ENCODE measurements around the gene TRNAU1AP.
"Not testable (repeated sequence)": the region's sequence is repeated elsewhere in the genome, so short reads cannot be mapped to it uniquely, and the experiment has no call there.

TRNAU1AP gene

DNA sequence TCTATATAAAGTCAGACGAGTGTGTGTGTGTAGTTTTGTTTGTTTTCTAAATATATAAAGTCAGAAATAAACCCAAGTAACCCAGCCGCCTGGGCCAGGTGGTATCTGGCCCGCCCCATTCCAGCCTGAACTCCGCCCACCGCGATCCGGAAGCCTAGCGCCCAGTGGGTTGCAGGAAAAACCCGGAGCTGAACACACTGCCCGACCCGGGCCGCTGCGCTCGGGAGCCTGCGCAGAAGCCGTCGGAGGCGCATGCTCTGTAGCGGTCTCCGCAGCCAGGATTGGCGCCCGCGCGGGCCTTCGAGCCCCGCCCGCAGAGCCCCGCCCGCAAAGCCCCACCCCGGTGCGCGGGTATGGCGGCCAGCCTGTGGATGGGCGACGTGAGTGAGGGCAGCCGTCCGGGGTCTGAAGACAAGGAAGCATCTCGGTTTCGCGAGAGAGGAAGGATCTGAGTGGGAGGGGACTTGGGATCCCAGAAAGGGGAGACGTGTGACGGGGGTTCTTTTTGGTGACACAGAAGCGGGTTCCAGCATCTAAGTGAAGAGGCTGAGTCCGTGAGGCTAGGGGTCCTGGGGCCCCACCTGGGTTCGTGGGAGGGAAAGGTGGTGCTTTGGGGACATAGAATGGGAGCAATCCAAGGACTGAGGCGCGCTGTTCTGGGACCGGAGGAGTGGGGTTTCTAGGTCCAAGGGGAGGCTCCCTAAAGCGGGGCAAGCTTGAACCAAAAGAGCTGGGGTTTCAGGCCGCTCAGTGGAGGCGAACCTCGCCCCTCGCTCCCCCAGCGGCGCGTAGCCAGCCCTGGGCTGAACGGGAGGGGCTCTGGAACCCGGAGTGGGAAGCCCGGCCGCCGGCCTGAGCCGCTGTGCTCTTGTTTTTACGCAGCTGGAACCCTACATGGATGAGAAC, at the start of gene TRNAU1AP:
TSS of gene TRNAU1AP (plus strand) at position 328 of the 906 bp plus-strand sequence. CDS start at position 354, 26 bp downstream.
- DNase-seq: peak; percentile 99

DNA sequence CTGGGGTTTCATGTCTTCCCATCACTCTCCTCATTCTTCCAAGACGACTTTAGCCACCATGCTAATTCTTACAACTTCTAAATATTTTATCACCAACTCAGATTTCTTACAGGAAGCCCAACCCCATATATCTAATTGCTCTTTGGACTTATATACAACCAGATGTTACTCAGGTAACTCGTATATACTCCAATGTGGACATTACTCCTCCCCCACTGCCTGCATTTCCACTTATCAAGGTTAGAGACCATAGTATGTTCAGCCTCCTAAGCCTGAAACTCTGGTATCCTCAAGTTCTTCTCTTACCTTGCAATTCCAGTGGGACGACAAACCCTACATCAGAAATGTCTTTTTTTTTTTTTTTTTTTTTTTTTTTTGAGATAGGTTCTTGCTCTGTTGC, 49.8 kb upstream of the TRNAU1AP start:
- DNase-seq: no peak

DNA sequence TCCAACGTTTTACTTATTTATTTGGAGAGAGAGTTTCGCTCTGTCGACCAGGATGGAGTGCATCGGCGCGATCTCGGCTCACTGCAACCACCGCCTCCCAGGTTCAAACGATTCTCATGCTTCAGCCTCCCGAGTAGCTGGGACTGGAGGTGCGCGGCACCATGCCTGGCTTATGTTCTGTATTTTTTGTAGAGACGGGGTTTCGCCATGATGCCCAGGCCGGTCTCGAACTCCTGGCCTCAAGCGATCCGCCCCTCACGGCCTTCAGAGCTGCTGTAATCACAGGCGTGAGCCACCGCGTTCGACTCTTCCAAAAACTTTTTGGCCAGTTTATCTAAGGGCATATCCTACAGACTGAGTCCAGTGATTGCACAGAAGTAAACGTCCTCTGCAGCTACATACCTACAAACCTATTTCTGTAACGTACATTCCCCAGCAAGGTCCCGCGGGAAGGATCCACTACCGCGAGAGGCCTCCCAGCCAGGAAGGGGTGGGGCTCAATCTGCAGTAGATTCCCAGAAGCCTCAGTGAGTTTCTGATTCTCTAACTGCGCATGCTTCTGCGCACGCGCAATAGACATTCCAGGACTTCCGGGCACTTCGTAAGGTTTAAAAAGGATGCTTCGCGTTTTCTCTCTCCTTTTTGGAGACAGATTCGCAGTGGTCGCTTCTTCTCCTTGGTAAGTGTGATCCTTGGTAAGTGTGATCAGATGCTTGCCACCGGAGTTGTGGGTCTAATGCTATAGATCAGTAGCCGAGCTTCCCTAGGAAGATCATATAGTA, 47.3 kb upstream of the TRNAU1AP start, which contains the start of gene RCC1:
TSS of gene RCC1 (plus strand) at position 638 of the 782 bp plus-strand sequence. CDS start 23,824 bp downstream, outside the sequence.
- DNase-seq: peak; percentile 100

DNA sequence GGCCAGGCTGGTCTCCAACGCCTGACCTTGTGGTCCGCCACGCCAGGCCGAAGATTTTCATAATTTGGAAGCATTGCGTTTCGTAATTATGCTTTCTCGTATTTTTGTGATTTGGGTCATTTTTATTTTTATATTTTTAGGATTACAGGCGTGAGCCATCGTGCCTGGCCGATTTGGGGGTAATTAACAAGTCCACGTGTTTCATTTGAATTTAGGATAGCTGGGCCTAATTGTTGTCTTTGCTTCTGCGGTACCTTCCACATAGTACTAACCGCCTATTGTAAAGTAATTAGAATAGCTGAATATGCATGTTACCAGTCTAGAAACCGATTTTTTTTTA, 46.0 kb upstream of the TRNAU1AP start:
- DNase-seq: peak; percentile 43

GRCh38 chr1:28507247-28507645, 45.6 kb upstream of the TRNAU1AP start:
- peak; percentile 47 for DNase-seq

DNA sequence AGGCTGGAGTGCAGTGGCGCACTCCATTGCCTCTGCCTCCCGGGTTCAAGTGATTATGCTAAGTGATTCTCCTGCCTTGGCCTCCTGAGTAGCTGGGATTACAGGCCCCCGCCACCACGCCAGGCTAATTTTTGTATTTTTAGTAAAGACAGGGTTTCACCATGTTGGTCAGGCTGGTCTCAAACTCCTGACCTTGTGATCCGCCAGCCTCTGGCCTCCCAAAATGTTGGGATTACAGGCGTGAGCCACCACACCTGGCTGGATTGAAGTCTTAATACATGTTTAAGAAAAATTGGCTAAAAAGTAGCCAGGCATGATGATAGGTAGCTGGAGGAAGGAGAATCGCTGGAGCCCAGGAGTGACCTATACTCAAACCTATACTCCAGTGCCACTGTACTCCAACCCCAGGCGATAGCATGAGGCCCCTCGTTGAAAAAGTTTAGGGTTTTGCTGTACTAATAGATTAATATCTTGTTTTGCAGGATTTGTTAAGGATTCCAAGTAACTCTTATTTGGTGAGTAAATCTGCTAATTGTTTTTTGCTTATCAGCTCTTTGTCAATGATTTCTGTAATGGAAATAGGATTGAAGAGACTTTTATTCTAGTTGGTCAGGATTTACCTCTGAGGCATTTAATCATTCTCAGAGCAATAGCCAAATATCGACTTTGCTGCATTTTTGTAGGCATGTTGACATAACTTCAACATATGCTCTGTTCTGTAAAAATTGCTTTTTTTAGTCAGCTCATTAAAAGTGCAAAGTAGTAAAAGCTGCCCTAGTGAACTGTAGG, 45.0 kb upstream of the TRNAU1AP start:
- peak; percentile 56 for DNase-seq

GRCh38 chr1:28508435-28508754, 44.5 kb upstream of the TRNAU1AP start:
- peak; percentile 40 for DNase-seq

DNA sequence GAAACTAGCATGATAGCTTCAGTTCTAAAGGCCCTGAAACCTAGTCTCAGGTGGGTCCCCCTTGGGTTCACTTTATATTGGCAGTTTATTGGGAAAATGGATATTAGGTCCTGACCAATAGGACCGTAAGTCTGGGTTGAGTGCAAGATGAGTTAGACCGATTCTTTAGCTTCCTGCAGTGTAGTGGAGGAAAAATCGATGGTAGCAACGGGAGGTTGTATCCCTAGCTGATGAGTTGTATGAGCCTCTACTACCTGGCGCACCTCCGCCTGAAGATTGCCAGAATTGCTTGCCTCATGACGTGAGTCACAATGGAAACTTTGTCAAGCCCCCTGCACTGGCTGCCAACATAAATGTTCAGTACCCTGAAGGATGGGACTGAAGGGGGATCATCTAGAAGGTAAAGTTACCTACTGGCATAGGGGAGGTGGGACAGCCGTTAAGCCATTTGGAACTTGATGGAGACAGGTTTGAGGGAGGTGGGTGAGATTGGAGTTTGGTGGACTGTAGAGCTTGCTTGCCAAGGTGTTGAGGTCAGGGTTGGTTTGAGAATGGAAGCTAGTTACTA, 43.1 kb upstream of the TRNAU1AP start:
- DNase-seq: peak; percentile 61

GRCh38 chr1:28510273-28510969, 42.5 kb upstream of the TRNAU1AP start:
- DNase-seq: peak; percentile 76

GRCh38 chr1:28510970-28511440, 41.9 kb upstream of the TRNAU1AP start:
- DNase-seq: peak; percentile 79

GRCh38 chr1:28512058-28512611, 40.8 kb upstream of the TRNAU1AP start:
- DNase-seq: peak; percentile 66

- not testable (repeated sequence) for DNase-seq
Observed at GRCh38 chr1:28514445-28514933, 38.4 kb upstream of the TRNAU1AP start.

DNA sequence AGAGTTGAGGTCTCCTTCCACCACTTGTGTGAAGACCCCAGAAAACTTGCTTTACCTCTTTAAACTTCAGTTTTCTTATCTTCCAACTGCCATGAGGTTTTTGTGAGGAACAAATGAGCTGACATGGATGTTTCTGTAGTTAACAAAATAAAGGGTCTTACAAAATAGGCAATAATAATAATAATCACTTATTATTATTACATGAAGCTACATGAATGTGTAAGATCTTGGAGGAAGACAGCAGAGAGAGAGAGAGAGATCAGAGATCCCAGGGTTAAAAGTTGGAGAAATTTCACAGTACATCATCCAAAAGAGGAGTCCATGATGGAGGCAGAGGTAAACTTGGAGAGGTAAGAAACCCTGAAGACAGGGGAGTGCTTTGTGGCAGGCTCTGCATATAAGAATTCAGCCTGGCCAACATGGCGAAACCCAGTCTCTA, 36.3 kb upstream of the TRNAU1AP start:
- DNase-seq: peak; percentile 43

GRCh38 chr1:28517649-28517999, 35.3 kb upstream of the TRNAU1AP start:
- DNase-seq: peak; percentile 53

DNA sequence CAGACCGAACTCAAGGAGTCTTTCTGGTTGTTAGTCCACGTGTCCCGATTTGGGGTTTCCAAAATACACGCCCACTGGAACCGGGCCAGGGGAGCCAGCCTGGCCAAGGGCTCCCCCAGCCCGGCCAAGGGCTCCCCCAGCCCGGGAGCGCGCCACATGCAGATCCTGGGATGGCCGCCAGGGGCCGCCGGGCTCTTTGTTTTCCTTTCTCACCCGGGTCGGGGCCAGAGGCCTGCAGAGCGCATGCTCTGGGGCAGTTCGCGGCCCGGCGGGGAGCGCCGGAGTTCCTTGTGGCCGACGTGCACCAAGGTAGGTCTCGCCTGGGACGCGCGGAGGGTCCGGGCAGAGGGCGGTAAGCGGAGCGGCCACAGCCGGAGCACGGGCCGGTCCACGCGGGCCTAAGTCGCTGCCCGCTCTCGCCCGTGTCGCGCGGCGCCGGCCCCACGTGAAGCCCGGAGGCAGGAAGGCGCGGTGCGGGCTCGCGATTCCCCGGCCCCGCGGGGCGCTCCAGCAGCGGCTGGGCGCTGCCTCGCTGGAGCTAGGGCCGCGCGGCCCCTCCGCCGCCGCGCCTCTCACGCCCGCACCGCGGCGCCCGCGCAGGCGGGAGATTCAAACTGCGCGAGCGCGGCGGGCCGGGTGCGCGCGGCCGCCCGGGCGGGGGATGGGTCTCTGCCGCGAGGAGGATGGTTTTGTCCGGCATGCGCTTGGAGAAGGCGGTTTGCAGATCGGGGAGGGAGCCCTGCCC, 34.7 kb upstream of the TRNAU1AP start:
- peak; percentile 92 for DNase-seq

DNA sequence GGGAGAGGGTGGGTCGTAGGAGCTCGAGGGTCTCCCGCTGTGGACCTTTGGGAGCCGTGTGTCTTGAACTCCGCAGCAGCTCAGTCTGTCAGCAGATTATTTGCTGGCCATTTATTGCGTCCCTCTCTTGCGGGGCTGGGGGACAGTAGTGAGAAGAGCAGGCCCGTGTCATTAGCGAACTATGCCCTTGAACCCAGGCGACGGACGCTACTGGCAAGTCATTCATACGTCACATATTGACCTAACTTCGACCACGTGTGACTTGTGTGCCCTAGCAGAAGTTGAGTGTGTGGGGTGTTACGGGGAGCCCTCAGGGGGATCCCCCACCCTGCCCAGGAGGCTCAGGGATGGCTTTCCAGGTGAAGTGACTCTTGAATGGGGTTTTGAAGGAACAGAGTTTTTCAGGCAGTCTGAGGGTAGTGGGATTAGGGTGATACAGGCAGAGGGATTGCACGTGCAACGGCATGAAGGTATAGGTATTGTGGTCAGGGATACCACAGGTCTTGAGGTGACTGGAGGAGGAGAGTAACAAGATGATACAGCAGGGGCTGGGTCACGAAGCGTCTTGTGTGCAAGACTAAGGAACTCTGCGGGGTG, 34.0 kb upstream of the TRNAU1AP start:
- DNase-seq: peak; percentile 82

DNA sequence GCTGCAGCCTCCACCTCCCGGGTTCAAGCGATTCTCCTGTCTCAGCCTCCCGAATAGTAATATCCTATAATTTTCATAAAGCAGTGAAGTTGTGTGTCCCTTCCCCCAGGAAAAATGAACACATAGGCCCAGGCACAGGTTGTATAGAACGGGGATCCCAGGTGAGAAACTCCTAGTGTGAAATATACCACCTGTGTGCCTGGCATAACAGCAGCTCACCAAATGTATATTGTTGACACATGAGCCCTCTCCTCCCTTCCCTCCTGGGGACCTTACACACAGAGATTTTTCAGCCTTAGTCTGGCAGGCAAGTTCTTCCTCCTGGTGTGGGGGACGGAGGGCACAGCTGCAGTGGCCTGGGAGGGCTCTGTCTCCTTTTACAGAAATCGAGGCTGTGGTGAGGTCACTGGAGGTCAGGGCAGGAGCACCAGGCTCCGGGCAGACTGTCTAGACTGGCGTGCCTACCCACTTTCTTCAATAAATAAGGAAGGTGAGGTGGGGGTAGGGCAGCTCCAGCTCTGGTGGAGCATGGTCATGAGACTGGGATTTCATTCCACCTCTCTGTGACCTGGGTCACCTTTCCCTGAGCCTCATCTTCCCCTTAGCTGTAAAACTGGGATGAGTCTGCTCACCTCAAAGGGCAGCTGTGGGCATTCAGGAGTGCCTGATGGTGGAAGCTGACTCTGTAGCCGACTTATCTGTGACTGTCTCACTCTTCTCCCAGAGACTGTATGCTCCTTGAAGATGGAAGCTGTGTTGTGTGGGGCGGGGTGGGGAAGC, 32.7 kb upstream of the TRNAU1AP start:
- no peak for DNase-seq

DNA sequence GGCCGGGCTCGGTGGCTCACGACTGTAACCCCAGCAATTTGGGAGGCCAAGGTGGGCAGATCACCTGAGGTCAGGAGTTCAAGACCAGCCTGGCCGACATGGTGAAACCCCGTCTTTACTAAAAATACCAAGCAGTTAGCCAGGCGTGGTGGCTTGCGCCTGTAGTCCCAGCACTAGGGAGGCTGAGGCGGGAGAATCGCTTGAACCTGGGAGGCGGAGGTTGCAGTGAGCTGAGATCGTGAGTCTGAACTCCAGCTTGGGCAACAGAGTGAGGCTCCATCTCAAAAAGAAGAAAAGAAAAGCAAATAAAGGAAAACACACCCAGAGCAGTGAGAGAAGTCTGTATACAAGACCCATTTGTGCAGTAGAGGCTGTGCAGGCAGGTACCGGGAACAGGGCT, 32.1 kb upstream of the TRNAU1AP start:
- not testable (repeated sequence) for DNase-seq

DNA sequence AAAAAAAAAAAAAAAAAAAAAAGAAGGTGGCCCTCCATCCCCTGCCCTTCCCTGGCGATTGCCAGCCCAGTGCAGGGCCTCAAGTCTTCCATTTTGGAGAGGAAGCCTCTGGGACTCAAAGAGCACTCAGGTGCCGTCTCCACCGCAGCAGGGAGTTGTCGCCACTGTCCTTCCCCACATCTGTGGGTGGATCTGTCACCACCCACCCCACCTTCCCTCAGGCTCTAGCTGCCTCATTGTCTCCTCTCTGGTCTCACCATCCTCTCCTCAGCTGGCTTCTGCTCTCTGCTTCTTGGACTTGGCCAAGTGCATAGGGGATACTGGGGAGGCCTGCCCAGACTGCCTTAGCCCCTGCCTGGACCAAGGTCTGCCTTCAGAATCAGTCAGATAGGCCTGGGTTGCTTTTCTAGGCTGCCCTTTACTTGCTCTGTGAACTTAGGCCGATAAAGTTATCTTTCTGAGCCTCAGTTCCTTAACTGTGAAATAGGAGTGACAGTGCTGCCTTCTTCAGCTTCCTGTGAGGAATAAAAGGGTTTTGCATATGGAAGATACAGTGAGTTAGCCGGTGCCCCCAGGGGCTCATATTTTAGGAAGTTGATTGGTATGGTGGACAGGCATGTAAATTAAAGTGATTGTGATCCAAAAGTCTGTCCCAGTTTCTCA, 31.3 kb upstream of the TRNAU1AP start:
- peak; percentile 29 for DNase-seq
